IMR-90 (cell line): ENCODE results near the gene CDNF. TPM values are rescaled to one million over a fixed set of nuclear protein-coding genes. Genes with fewer than 3 reads are reported as not detected.

Source experiments
- ATAC-seq: fragments of 200-7000 bp; cut with Tn5 transposase; 2 replicates; pipeline ENCODE4 v1.9.1; 2020; ENCODE audit warnings: low read depth, mild to moderate bottlenecking, moderate library complexity
- BruUV-seq: library from RNA; stranded (reverse); fragments of 400-500 nt; replicated peaks from 2 replicates; lab custom pipeline; 2021; lab: Mats Ljungman, UMichigan
- CTCF ChIA-PET: fragments of 300-600 bp; formaldehyde crosslinking; extraction: SDS; loops from one replicate; lab custom pipeline; 2021; ENCODE audit warnings: antibody characterized with exemption; lab: Yijun Ruan, JAX
- POLR2A ChIA-PET: fragments of 300-600 bp; sonication (Branson Sonifier 250); formaldehyde crosslinking; loops from one replicate; lab custom pipeline; 2022; ENCODE audit warnings: antibody characterized with exemption; ENCODE audit not compliant: unreplicated experiment; lab: Charles Lee
- DNase-seq: peaks from one replicate; pipeline ENCODE4 v3.0.0; 2013
- H2AFZ ChIP-seq: replicated peaks from 2 replicates; pipeline ENCODE3; 2013; ENCODE audit warnings: low read length, mild to moderate bottlenecking; ENCODE audit not compliant: poor library complexity
- H2AK5ac ChIP-seq: 2 replicates; pipeline ENCODE4 v1.6.1; 2013; ENCODE audit warnings: low read depth, low read length, inconsistent platforms
- H2AK9ac ChIP-seq: replicated peaks from 2 replicates; pipeline ENCODE3; 2013; ENCODE audit warnings: mild to moderate bottlenecking, low read depth, low read length, moderate library complexity; ENCODE audit not compliant: poor library complexity
- H2BK120ac ChIP-seq: 2 replicates; pipeline ENCODE4 v1.6.1; 2013; ENCODE audit warnings: low read depth, low read length, inconsistent platforms
- H2BK15ac ChIP-seq: 3 replicates; pipeline ENCODE4 v1.6.1; 2013; ENCODE audit warnings: low read depth, low read length, inconsistent platforms
- H2BK20ac ChIP-seq: 2 replicates; pipeline ENCODE4 v1.6.1; 2013; ENCODE audit warnings: low read depth, mild to moderate bottlenecking, inconsistent platforms, low read length, moderate library complexity
- H2BK5ac ChIP-seq: 2 replicates; pipeline ENCODE4 v1.6.1; 2013; ENCODE audit warnings: mild to moderate bottlenecking, low read depth, low read length, inconsistent platforms; ENCODE audit not compliant: poor library complexity, severe bottlenecking
- H3K14ac ChIP-seq: replicated peaks from 2 replicates; pipeline ENCODE4 v1.6.1; 2013; ENCODE audit warnings: low read depth, low read length, inconsistent platforms
- H3K18ac ChIP-seq: 2 replicates; pipeline ENCODE4 v1.6.1; 2013; ENCODE audit warnings: low read depth, low read length, control low read depth
- H3K23ac ChIP-seq: 2 replicates; pipeline ENCODE4 v1.6.1; 2013; ENCODE audit warnings: low read depth, low read length, inconsistent platforms
- H3K27ac ChIP-seq: 2 replicates; pipeline ENCODE4 v1.5.1; 2013; ENCODE audit warnings: mild to moderate bottlenecking, control low read depth, low read length; ENCODE audit not compliant: insufficient read depth
- H3K27me3 ChIP-seq: 2 replicates; pipeline ENCODE4 v1.6.1; 2013; ENCODE audit warnings: low read length; ENCODE audit not compliant: control insufficient read depth, insufficient read depth
- H3K36me3 ChIP-seq: 2 replicates; pipeline ENCODE4 v1.6.1; 2013; ENCODE audit warnings: low read length, mixed read lengths; ENCODE audit not compliant: control insufficient read depth, insufficient read depth
- H3K4ac ChIP-seq: 2 replicates; pipeline ENCODE4 v1.6.1; 2013; ENCODE audit warnings: low read depth, low read length, inconsistent platforms
- H3K4me1 ChIP-seq: 2 replicates; pipeline ENCODE4 v1.6.1; 2013; ENCODE audit warnings: low read length, mixed read lengths; ENCODE audit not compliant: control insufficient read depth, insufficient read depth
- H3K4me2 ChIP-seq: 2 replicates; pipeline ENCODE4 v1.6.1; 2013; ENCODE audit warnings: low read depth, mild to moderate bottlenecking, control low read depth, low read length, moderate library complexity
- H3K4me3 ChIP-seq: 2 replicates; pipeline ENCODE4 v1.5.1; 2013; ENCODE audit warnings: low read depth, mild to moderate bottlenecking, control low read depth, low read length, moderate library complexity; ENCODE audit not compliant: insufficient read depth
- H3K56ac ChIP-seq: 2 replicates; pipeline ENCODE4 v1.6.1; 2013; ENCODE audit warnings: low read length, inconsistent platforms; ENCODE audit not compliant: insufficient read depth; ENCODE audit errors: extremely low read depth
- H3K79me1 ChIP-seq, 2 experiments: 2 replicates each; pipeline ENCODE4 v1.6.1; 2013; ENCODE audit warnings: low read length in 2 of 2, inconsistent platforms in 1 of 2, low read depth in 1 of 2
- H3K9ac ChIP-seq: 2 replicates; pipeline ENCODE4 v1.6.1; 2013; ENCODE audit warnings: low read depth, low read length, control low read depth
- H3K9me1 ChIP-seq: 2 replicates; pipeline ENCODE4 v1.6.1; 2013; ENCODE audit warnings: low read length, inconsistent platforms; ENCODE audit not compliant: insufficient read depth
- H3K9me3 ChIP-seq: 2 replicates; pipeline ENCODE4 v1.6.1; 2013; ENCODE audit warnings: low read length; ENCODE audit not compliant: control insufficient read depth, insufficient read depth
- H4K20me1 ChIP-seq: 2 replicates; pipeline ENCODE4 v1.6.1; 2013; ENCODE audit warnings: low read length, inconsistent platforms; ENCODE audit not compliant: insufficient read depth
- H4K5ac ChIP-seq: 2 replicates; pipeline ENCODE4 v1.6.1; 2013; ENCODE audit warnings: mild to moderate bottlenecking, low read depth, low read length, control low read depth
- H4K8ac ChIP-seq, 2 experiments: 2 replicates each; pipeline ENCODE4 v1.6.1; 2013; ENCODE audit warnings: low read depth in 2 of 2, low read length in 2 of 2, control low read depth in 1 of 2, inconsistent platforms in 1 of 2
- H4K91ac ChIP-seq: 2 replicates; pipeline ENCODE4 v1.6.1; 2013; ENCODE audit warnings: low read depth, low read length, inconsistent platforms; ENCODE audit not compliant: insufficient read depth
- BHLHE40 ChIP-seq: fragments of 150-350 bp; IDR thresholded peaks from 2 replicates; pipeline ENCODE4 v1.6.1; 2016; ENCODE audit warnings: mild to moderate bottlenecking, low read depth, low read length
- CEBPB ChIP-seq: IDR thresholded peaks from 2 replicates; pipeline ENCODE4 v1.6.1; 2012; ENCODE audit warnings: low read depth, low read length, improper control_type of control experiment
- CHD1 ChIP-seq: IDR thresholded peaks from 2 replicates; pipeline ENCODE4 v1.6.1; 2012; ENCODE audit warnings: low read depth, low read length, improper control_type of control experiment
- MXI1 ChIP-seq: IDR thresholded peaks from 2 replicates; pipeline ENCODE4 v1.6.1; 2012; ENCODE audit warnings: low read depth, mild to moderate bottlenecking, low read length, moderate library complexity, borderline replicate concordance
- POLR2A ChIP-seq: IDR thresholded peaks from 2 replicates; pipeline ENCODE4 v1.6.1; 2012; ENCODE audit warnings: mild to moderate bottlenecking, low read depth, low read length
- RAD21 ChIP-seq: IDR thresholded peaks from 2 replicates; pipeline ENCODE4 v1.6.1; 2012; ENCODE audit warnings: low read length, improper control_type of control experiment
- RFX5 ChIP-seq: IDR thresholded peaks from 2 replicates; pipeline ENCODE4 v1.8.0; 2012; ENCODE audit warnings: low read depth, mild to moderate bottlenecking, low read length, moderate library complexity
- WGBS, 2 experiments: methylation state at CpG; one replicate each; pipeline versions ENCODE4 v1.1.5 to v1.1.7; 2013; ENCODE audit warnings: missing lambda C conversion rate in 2 of 2; ENCODE audit not compliant: insufficient read length in 1 of 2; ENCODE audit errors: extremely low coverage in 2 of 2; 5-methylcytosine and 5-hydroxymethylcytosine counted together
- dilution Hi-C: fragments of 300-500 bp; cut with HindIII; formaldehyde crosslinking; loops from one replicate; pipeline ENCODE4 v1.14.3; 2018; ENCODE audit warnings: low sequenced_read_pairs; ENCODE audit not compliant: unreplicated experiment
- in situ Hi-C: fragments of 300-500 bp; cut with MboI; formaldehyde crosslinking; loops from 3 replicates; pipeline ENCODE4 v1.14.3; 2019; ENCODE audit warnings: low sequenced_read_pairs, inconsistent platforms, mixed read lengths
- intact Hi-C: fragments of 100-400 bp; cut with micrococcal nuclease; formaldehyde crosslinking; loops from 2 replicates; pipeline ENCODE4 v1.10.0; 2022
- polyA plus RNA-seq, 3 experiments: library from polyadenylated mRNA; depleted of rRNA; stranded (reverse); fragments of >200 nt; gene quantifications; 2 replicates each; pipeline ENCODE4 v1.2.3, GENCODE V29; 2012; ENCODE audit warnings: low replicate concordance in 1 of 3
- total RNA-seq: library from RNA; depleted of rRNA; stranded (reverse); fragments of >200 nt; gene quantifications from 2 replicates; pipeline ENCODE4 v1.2.3, GENCODE V29; 2012
- TF ChIP-seq, protein P1 (sequence below): conservative IDR thresholded peaks from 2 replicates; pipeline ENCODE4 v1.5.1; 2012; ENCODE audit warnings: mild to moderate bottlenecking, low read depth, low read length, improper control_type of control experiment
- TF ChIP-seq, protein P2 (sequence below): fragments of 150-350 bp; IDR thresholded peaks from 2 replicates; pipeline ENCODE4 v1.6.1; 2017; ENCODE audit warnings: mild to moderate bottlenecking, antibody characterized with exemption, low read length, low read depth
- TF ChIP-seq, protein P3 (sequence below): fragments of 150-350 bp; IDR thresholded peaks from 2 replicates; pipeline ENCODE4 v1.6.1; 2016; ENCODE audit warnings: low read depth, mild to moderate bottlenecking, low read length, moderate library complexity, borderline replicate concordance

The CDNF gene
- total and polyA plus RNA-seq, 2 of the 4 experiments (the other 2 are of a cell fraction), result 0.72 to 1.3 TPM

DNA sequence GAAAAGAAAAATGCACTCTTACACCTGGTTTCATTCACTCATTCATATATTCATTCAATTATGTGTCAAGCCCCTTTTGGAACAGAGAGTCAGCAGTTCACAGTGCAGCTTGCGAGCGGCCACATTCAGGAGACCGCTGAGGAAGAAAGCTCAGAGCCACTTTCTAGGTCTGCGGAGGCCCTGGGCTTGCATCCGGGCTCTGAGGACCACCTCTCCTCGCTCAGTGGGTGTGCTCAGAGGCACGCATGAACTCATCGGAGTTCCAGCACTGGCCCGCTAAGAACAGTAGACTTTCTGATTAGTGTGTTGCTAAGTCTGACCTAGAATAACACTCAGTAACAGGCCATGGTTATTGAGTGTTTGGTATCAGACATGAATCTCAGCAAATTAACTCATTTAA is 61.3 kb downstream of the CDNF start:
- Histone ChIP-seq H3K18ac (no peak overlapping the region), H3K36me3 (no peaks in the 10 kb centered on the region), H3K4me3 (no peak overlapping the region), H3K14ac (no peak overlapping the region), H2BK20ac (no peak overlapping the region), H3K23ac (no peak overlapping the region), H3K79me1 (no peaks in the 10 kb centered on the region), H2BK5ac (no peak overlapping the region), H4K5ac (no peak overlapping the region), H3K4ac (no peak overlapping the region), H3K9ac (no peak overlapping the region), H3K4me2 (no peak overlapping the region), H4K20me1 (no peaks in the 10 kb centered on the region; the same call in 1 of the 2 replicates), H2BK120ac (no peak overlapping the region), H2AK5ac (no peak overlapping the region), H3K9me1 (peaks cover 7% of the 10 kb centered on the region), H4K91ac (no peak overlapping the region), H3K56ac (no peak overlapping the region), H3K27me3 (no peaks in the 10 kb centered on the region), H2BK15ac (no peak overlapping the region), H3K9me3 (no peaks in the 10 kb centered on the region), H2AFZ (no peak overlapping the region), H3K4me1 (peaks cover 12% of the 10 kb centered on the region), H3K27ac (no peak overlapping the region), H2AK9ac (no peak overlapping the region), H4K8ac (no peak overlapping the region)
- DNase-seq (no peak), ATAC-seq (no peak)
- ChIA-PET CTCF (interaction anchor here (0.6 kb wide), 1 partner anchor 14 kb away, joined by 4 read pairs; no protein-coding TSS in a partner anchor), POLR2A (no interaction called here)
- no TSS peak for BruUV-seq
- in situ Hi-C loops, result no loop called here
- intact Hi-C loops, result no loop called here
- dilution Hi-C loops, result no loop called here
- no peak for TF ChIP-seq POLR2A
- TF ChIP-seq, protein P1, sequence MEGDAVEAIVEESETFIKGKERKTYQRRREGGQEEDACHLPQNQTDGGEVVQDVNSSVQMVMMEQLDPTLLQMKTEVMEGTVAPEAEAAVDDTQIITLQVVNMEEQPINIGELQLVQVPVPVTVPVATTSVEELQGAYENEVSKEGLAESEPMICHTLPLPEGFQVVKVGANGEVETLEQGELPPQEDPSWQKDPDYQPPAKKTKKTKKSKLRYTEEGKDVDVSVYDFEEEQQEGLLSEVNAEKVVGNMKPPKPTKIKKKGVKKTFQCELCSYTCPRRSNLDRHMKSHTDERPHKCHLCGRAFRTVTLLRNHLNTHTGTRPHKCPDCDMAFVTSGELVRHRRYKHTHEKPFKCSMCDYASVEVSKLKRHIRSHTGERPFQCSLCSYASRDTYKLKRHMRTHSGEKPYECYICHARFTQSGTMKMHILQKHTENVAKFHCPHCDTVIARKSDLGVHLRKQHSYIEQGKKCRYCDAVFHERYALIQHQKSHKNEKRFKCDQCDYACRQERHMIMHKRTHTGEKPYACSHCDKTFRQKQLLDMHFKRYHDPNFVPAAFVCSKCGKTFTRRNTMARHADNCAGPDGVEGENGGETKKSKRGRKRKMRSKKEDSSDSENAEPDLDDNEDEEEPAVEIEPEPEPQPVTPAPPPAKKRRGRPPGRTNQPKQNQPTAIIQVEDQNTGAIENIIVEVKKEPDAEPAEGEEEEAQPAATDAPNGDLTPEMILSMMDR, result no peak
- no peak for TF ChIP-seq RFX5
- TF ChIP-seq, protein P2, sequence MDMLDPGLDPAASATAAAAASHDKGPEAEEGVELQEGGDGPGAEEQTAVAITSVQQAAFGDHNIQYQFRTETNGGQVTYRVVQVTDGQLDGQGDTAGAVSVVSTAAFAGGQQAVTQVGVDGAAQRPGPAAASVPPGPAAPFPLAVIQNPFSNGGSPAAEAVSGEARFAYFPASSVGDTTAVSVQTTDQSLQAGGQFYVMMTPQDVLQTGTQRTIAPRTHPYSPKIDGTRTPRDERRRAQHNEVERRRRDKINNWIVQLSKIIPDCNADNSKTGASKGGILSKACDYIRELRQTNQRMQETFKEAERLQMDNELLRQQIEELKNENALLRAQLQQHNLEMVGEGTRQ, result no peak
- TF ChIP-seq, protein P3, sequence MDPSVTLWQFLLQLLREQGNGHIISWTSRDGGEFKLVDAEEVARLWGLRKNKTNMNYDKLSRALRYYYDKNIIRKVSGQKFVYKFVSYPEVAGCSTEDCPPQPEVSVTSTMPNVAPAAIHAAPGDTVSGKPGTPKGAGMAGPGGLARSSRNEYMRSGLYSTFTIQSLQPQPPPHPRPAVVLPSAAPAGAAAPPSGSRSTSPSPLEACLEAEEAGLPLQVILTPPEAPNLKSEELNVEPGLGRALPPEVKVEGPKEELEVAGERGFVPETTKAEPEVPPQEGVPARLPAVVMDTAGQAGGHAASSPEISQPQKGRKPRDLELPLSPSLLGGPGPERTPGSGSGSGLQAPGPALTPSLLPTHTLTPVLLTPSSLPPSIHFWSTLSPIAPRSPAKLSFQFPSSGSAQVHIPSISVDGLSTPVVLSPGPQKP, result no peak
- TF ChIP-seq RAD21, result no peak
- no peak for TF ChIP-seq CEBPB
- no peak for TF ChIP-seq MXI1
- TF ChIP-seq BHLHE40, result no peak
- TF ChIP-seq CHD1, result no peak
- no CpG with 5 or more reads among the region's 9 CpGs for WGBS, 2 experiments
